ENCODE results near the gene YRDC.

GRCh38 chr1:37764888-37765441 lies 43.0 kb downstream of the YRDC start, which contains the start of gene EPHA10:
- TF ChIP-seq POLR2A (IDR thresholded peaks at IDR 0.05), result no peak
- TF ChIP-seq, protein P1, sequence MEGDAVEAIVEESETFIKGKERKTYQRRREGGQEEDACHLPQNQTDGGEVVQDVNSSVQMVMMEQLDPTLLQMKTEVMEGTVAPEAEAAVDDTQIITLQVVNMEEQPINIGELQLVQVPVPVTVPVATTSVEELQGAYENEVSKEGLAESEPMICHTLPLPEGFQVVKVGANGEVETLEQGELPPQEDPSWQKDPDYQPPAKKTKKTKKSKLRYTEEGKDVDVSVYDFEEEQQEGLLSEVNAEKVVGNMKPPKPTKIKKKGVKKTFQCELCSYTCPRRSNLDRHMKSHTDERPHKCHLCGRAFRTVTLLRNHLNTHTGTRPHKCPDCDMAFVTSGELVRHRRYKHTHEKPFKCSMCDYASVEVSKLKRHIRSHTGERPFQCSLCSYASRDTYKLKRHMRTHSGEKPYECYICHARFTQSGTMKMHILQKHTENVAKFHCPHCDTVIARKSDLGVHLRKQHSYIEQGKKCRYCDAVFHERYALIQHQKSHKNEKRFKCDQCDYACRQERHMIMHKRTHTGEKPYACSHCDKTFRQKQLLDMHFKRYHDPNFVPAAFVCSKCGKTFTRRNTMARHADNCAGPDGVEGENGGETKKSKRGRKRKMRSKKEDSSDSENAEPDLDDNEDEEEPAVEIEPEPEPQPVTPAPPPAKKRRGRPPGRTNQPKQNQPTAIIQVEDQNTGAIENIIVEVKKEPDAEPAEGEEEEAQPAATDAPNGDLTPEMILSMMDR (IDR thresholded peaks at IDR 0.05), result no peak

All from uterus (tissue), 2 donors.